ENCODE results near the gene AFAP1.

Gene AFAP1

GRCh38 chr4:7939377-7940108 is at the start of gene AFAP1:
Gene AFAP1 (minus strand): TSS chr4:7939861. CDS start chr4:7872078, 67,783 bp downstream.
- DNase-seq = no peak

- no peak for DNase-seq
Observed at GRCh38 chr4:7988437-7988836, 48.8 kb upstream of the AFAP1 start.

GRCh38 chr4:7987148-7987989 is 47.7 kb upstream of the AFAP1 start:
- DNase-seq = no peak

- DNase-seq = no peak
Observed at GRCh38 chr4:7985891-7986441, 46.3 kb upstream of the AFAP1 start.

- no peak for DNase-seq
Observed at GRCh38 chr4:7985072-7985471, 45.4 kb upstream of the AFAP1 start.

GRCh38 chr4:7984286-7984925 is 44.7 kb upstream of the AFAP1 start:
- no peak for DNase-seq

GRCh38 chr4:7983296-7983695 is 43.6 kb upstream of the AFAP1 start:
- DNase-seq = no peak

GRCh38 chr4:7981738-7982394 is 42.2 kb upstream of the AFAP1 start:
- DNase-seq = no peak

- DNase-seq = no peak
Observed at GRCh38 chr4:7980036-7980435, 40.4 kb upstream of the AFAP1 start.

GRCh38 chr4:7979652-7979968 is 39.9 kb upstream of the AFAP1 start:
- no peak for DNase-seq

- DNase-seq = no peak
Observed at GRCh38 chr4:7978907-7979651, 39.4 kb upstream of the AFAP1 start.

GRCh38 chr4:7978489-7978888 is 38.8 kb upstream of the AFAP1 start:
- DNase-seq = no peak

GRCh38 chr4:7976634-7977033 is 37.0 kb upstream of the AFAP1 start:
- no peak for DNase-seq

- DNase-seq = no peak
Observed at GRCh38 chr4:7976025-7976424, 36.4 kb upstream of the AFAP1 start.

GRCh38 chr4:7974425-7974824 is 34.8 kb upstream of the AFAP1 start:
- DNase-seq = no peak

GRCh38 chr4:7973545-7973981 is 33.9 kb upstream of the AFAP1 start:
- DNase-seq = no peak

GRCh38 chr4:7971881-7972500 is 32.3 kb upstream of the AFAP1 start:
- no peak for DNase-seq

- no peak for DNase-seq
Observed at GRCh38 chr4:7971159-7971631, 31.5 kb upstream of the AFAP1 start.

- no peak for DNase-seq
Observed at GRCh38 chr4:7970361-7970946, 30.8 kb upstream of the AFAP1 start.

- no peak for DNase-seq
Observed at GRCh38 chr4:7968262-7968896, 28.7 kb upstream of the AFAP1 start.
